Heart left ventricle (tissue), 13 donors: ENCODE measurements around the gene PTPRO.

Source experiments
- POLR2A ChIP-seq, 2 donors: fragments of 450-650 bp; IDR thresholded peaks; one replicate each; pipeline ENCODE4 v1.6.1; 2017; ENCODE audit warnings: antibody characterized with exemption in 2 of 2, mild to moderate bottlenecking in 2 of 2, moderate library complexity in 2 of 2
- TF ChIP-seq, protein P1 (sequence below), 12 donors: fragments of 200-600 bp; sonication (generic) in 4 of 12; IDR thresholded peaks; one replicate each; pipeline versions ENCODE4 v1.5.0 to v1.8.0; 2018 to 2022; ENCODE audit warnings: antibody characterized with exemption in 12 of 12, mild to moderate bottlenecking in 5 of 12
- donor health status: ischemic (EF 13 %, LVEDD 7.1; RV severe dilation, severe dysfunction).
- donor health status: DM: no; HTN: yes; CAD: no.
- donor health status: DM: no; HTN: no; CAD: no.
- donor health status: ischemic (EF 25% LVEDD 6.9; RV normal size, moderate dysfunction).
- donor health status: ischemic (EF 25% LVEDD 5.7; RV mildly dilated, moderate dysfunction).
- donor health status: ischemic (EF 35%, LVEDD 5.7; RV mildly dilated, moderate dysfunction).
- donor health status: nonischemic (EF 11% LVEDD 7.7; RV severe dilation, severe dysfunction).
- donor health status: DM: yes; HTN: yes; CAD: no.
- donor health status: PGD.
- donor health status: ischemic (EF 29% LVEDD 5.4; RV normal size, mild dysfunction).
- donor health status: nonischemic (EF 23%, LVEDD 6.1; RV moderate dilation, normal function).

DNA sequence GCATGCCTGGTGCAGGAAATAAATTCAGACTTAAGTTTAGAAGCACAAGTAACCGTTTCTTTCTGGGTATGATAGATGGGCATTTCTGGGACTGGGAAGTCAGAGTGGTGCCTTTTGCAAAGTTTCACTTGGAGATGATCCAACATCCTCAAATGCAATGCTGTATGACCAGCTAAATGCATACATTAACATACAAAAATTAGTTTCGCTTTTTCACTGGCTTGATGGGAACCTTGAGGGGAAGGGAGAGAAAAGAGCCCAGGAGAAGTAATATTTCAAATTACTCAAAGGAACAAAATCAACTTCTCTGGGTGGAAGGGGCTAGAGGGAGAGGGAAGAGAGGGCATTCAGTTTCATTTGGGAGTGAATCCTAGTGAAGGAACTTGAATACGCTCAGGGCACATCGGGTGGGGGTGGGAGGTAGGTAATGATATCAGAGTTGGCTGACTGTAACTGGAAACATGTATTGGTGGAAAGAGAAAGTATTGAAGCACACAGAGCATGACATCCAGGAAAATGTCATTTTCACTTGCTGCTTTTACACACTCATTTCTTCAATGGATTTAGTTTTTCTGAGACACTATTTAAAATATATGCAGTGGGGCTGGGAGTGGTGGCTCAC lies 175.5 kb downstream of the PTPRO start:
- TF ChIP-seq, protein P1, sequence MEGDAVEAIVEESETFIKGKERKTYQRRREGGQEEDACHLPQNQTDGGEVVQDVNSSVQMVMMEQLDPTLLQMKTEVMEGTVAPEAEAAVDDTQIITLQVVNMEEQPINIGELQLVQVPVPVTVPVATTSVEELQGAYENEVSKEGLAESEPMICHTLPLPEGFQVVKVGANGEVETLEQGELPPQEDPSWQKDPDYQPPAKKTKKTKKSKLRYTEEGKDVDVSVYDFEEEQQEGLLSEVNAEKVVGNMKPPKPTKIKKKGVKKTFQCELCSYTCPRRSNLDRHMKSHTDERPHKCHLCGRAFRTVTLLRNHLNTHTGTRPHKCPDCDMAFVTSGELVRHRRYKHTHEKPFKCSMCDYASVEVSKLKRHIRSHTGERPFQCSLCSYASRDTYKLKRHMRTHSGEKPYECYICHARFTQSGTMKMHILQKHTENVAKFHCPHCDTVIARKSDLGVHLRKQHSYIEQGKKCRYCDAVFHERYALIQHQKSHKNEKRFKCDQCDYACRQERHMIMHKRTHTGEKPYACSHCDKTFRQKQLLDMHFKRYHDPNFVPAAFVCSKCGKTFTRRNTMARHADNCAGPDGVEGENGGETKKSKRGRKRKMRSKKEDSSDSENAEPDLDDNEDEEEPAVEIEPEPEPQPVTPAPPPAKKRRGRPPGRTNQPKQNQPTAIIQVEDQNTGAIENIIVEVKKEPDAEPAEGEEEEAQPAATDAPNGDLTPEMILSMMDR (IDR thresholded peaks at IDR 0.05), result no peak
- TF ChIP-seq POLR2A (IDR thresholded peaks at IDR 0.05), result no peak
